GM10248 (cell line): ENCODE measurements around the gene CHAT.
A peak's percentile ranks its signal among the peaks of the same experiment; 100 is the strongest.

Experiments
- CTCF ChIA-PET: fragments of 300-600 bp; sonication (Branson Sonifier 250); formaldehyde crosslinking; extraction: SDS; loops from one replicate; lab custom pipeline; 2021; ENCODE audit warnings: antibody characterized with exemption; lab: Yijun Ruan, JAX
- POLR2A ChIA-PET: fragments of 350-650 bp; sonication (Branson Sonifier 250); formaldehyde crosslinking; extraction: SDS; loops from one replicate; lab custom pipeline; 2020; ENCODE audit warnings: antibody characterized with exemption; lab: Yijun Ruan, JAX
- DNase-seq: peaks from one replicate; pipeline ENCODE4 v3.0.0; 2012; ENCODE audit errors: extremely low spot score
- CTCF ChIP-seq: IDR thresholded peaks from 2 replicates; pipeline ENCODE4 v1.5.1; 2012; ENCODE audit warnings: mild to moderate bottlenecking, low read depth; ENCODE audit errors: extremely low read depth, missing control alignments, control extremely low read depth

CHAT gene

GRCh38 chr10:49572594-49573114 is 41.2 kb upstream of the CHAT start:
- ChIA-PET POLR2A (no interaction called here), CTCF (no interaction called here)
- no peak for TF ChIP-seq CTCF
- DNase-seq = no peak

- POLR2A ChIA-PET = no interaction called here
- DNase-seq = no peak
- no peak for TF ChIP-seq CTCF
- CTCF ChIA-PET = interaction anchor here (1.3 to 3.2 kb wide), 2 partner anchors 11 to 19 kb away, joined by 4 to 13 read pairs; no protein-coding TSS in a partner anchor
Measured at GRCh38 chr10:49575489-49576072, 38.3 kb upstream of the CHAT start.

GRCh38 chr10:49577182-49577925 is 36.5 kb upstream of the CHAT start:
- DNase-seq = peak; percentile 20
- TF ChIP-seq CTCF = no peak
- ChIA-PET POLR2A (no interaction called here), CTCF (interaction anchor here (3.2 kb wide), 1 partner anchor 16 kb away, joined by 13 read pairs; no protein-coding TSS in a partner anchor)

GRCh38 chr10:49578392-49578791 is 35.4 kb upstream of the CHAT start:
- CTCF ChIA-PET = interaction anchor here (3.2 kb wide), 1 partner anchor 15 kb away, joined by 13 read pairs; no protein-coding TSS in a partner anchor
- POLR2A ChIA-PET = no interaction called here
- no peak for TF ChIP-seq CTCF
- DNase-seq = no peak

GRCh38 chr10:49579621-49580020 is 34.2 kb upstream of the CHAT start:
- CTCF ChIA-PET = interaction anchor here (1.3 to 3.2 kb wide), 3 partner anchors 14 to 16 kb away, joined by 4 to 13 read pairs (median 4); no protein-coding TSS in a partner anchor
- no peak for TF ChIP-seq CTCF
- POLR2A ChIA-PET = no interaction called here
- no peak for DNase-seq

GRCh38 chr10:49585387-49585786 is 28.4 kb upstream of the CHAT start:
- ChIA-PET POLR2A (no interaction called here), CTCF (interaction anchor here (1.8 kb wide), 1 partner anchor 8 kb away, joined by 9 read pairs; no protein-coding TSS in a partner anchor)
- no peak for TF ChIP-seq CTCF
- no peak for DNase-seq
